Measurements from ENCODE around the gene HMGN3. TPM values are rescaled to one million over a fixed set of nuclear protein-coding genes. Genes with fewer than 3 reads are reported as not detected.

Gene HMGN3
- total and polyA plus RNA-seq, 2 donors (not counting 3 experiments of a cell fraction or from before 2014, with no cell fraction given), result 40.1 to 75.1 TPM

GRCh38 chr6:79227445-79227844 lies 7.0 kb downstream of the HMGN3 start:
- FAIRE-seq (no peak), DNase-seq (ENCODE audit: low read depth, low spot score) (no peak)
- Histone ChIP-seq H2AFZ (ENCODE audit: low read depth, low read length) (no peak overlapping the region), H3K27ac (ENCODE audit: insufficient read depth, low read depth, low read length) (no peak overlapping the region), H3K9me3 (replicated peaks; ENCODE audit: control insufficient read depth, insufficient read depth, low read length) (no peaks in the 10 kb centered on the region), H3K4me2 (ENCODE audit: insufficient read depth, low read length) (no peak overlapping the region), H3K9ac (replicated peaks; ENCODE audit: extremely low read depth, insufficient read depth, low read length) (no peak overlapping the region), H3K79me2 (ENCODE audit: control insufficient read depth, insufficient read depth, low read length) (peaks cover 30% of the 10 kb centered on the region), H3K4me3 (replicated peaks in 1 of 3; ENCODE audit: insufficient read depth in 1 of 3, low read depth in 1 of 3, low read length in 3 of 3) (no peak overlapping the region), H4K20me1 (replicated peaks; ENCODE audit: control insufficient read depth, extremely low read depth, insufficient read depth, low read length) (no peaks in the 10 kb centered on the region), H3K27me3 (ENCODE audit: control insufficient read depth in 2 of 2, insufficient read depth in 2 of 2, low read length in 2 of 2) (no peaks in the 10 kb centered on the region), H3K4me1 (ENCODE audit: control insufficient read depth, extremely low read depth, insufficient read depth, low read length) (peaks cover 10% of the 10 kb centered on the region), H3K36me3 (ENCODE audit: control insufficient read depth in 2 of 2, extremely low read depth in 1 of 2, insufficient read depth in 2 of 2, low read length in 2 of 2) (no peaks in the 10 kb centered on the region), H3K9me1 (replicated peaks; ENCODE audit: control insufficient read depth, extremely low read depth, insufficient read depth, low read length) (no peaks in the 10 kb centered on the region)
- BruUV-seq (replicated peaks), result no TSS peak
- TF ChIP-seq FOS (IDR thresholded peaks at IDR 0.05; ENCODE audit: borderline replicate concordance, insufficient read depth, low read length) (no peak), MAX (IDR thresholded peaks at IDR 0.05; ENCODE audit: insufficient read depth, insufficient read length) (no peak)
- POLR2A ChIA-PET, result no interaction called here
- dilution Hi-C loops (cut with MboI; ENCODE audit: extremely low pct_ligation_motif_present, low sequenced_read_pairs) (no loop called here), intact Hi-C loops (cut with micrococcal nuclease) (no loop called here)
- CTCF ChIA-PET, result no interaction called here

- Histone ChIP-seq H2AFZ (ENCODE audit: low read depth, low read length) (no peak overlapping the region), H3K79me2 (ENCODE audit: control insufficient read depth, insufficient read depth, low read length) (peaks cover 25% of the 10 kb centered on the region), H3K9ac (replicated peaks; ENCODE audit: extremely low read depth, insufficient read depth, low read length) (no peak overlapping the region), H4K20me1 (replicated peaks; ENCODE audit: control insufficient read depth, extremely low read depth, insufficient read depth, low read length) (no peaks in the 10 kb centered on the region), H3K9me3 (replicated peaks; ENCODE audit: control insufficient read depth, insufficient read depth, low read length) (no peaks in the 10 kb centered on the region), H3K27ac (ENCODE audit: insufficient read depth, low read depth, low read length) (no peak overlapping the region), H3K9me1 (replicated peaks; ENCODE audit: control insufficient read depth, extremely low read depth, insufficient read depth, low read length) (no peaks in the 10 kb centered on the region), H3K36me3 (ENCODE audit: control insufficient read depth in 2 of 2, extremely low read depth in 1 of 2, insufficient read depth in 2 of 2, low read length in 2 of 2) (no peaks in the 10 kb centered on the region), H3K4me1 (ENCODE audit: control insufficient read depth, extremely low read depth, insufficient read depth, low read length) (peaks cover 10% of the 10 kb centered on the region), H3K27me3 (ENCODE audit: control insufficient read depth in 2 of 2, insufficient read depth in 2 of 2, low read length in 2 of 2) (no peaks in the 10 kb centered on the region), H3K4me2 (ENCODE audit: insufficient read depth, low read length) (no peak overlapping the region), H3K4me3 (replicated peaks in 1 of 3; ENCODE audit: insufficient read depth in 1 of 3, low read depth in 1 of 3, low read length in 3 of 3) (no peak overlapping the region)
- DNase-seq (ENCODE audit: low read depth, low spot score) (no peak), FAIRE-seq (no peak)
- CTCF ChIA-PET, result no interaction called here
- POLR2A ChIA-PET, result no interaction called here
- intact Hi-C loops (cut with micrococcal nuclease) (no loop called here), dilution Hi-C loops (cut with MboI; ENCODE audit: extremely low pct_ligation_motif_present, low sequenced_read_pairs) (no loop called here)
- TF ChIP-seq FOS (IDR thresholded peaks at IDR 0.05; ENCODE audit: borderline replicate concordance, insufficient read depth, low read length) (no peak), POLR2AphosphoS5 (IDR thresholded peaks at IDR 0.05; ENCODE audit: insufficient read depth, low read depth, low read length) (no peak), MAX (IDR thresholded peaks at IDR 0.05; ENCODE audit: insufficient read depth, insufficient read length) (no peak), JUN (IDR thresholded peaks at IDR 0.05; ENCODE audit: borderline replicate concordance, insufficient read depth, insufficient read length, low read depth) (no peak), MYC (IDR thresholded peaks at IDR 0.05; ENCODE audit: low read depth, low read length) (no peak), EZH2 (IDR thresholded peaks at IDR 0.05; ENCODE audit: borderline replicate concordance, low read depth, low read length, severe bottlenecking) (no peak), GATA2 (IDR thresholded peaks at IDR 0.05; ENCODE audit: insufficient read depth, insufficient read length, low read depth, low read length) (no peak), POLR2A (IDR thresholded peaks at IDR 0.05; ENCODE audit: low read depth, low read length) (no peak)
- TF ChIP-seq, protein P1, sequence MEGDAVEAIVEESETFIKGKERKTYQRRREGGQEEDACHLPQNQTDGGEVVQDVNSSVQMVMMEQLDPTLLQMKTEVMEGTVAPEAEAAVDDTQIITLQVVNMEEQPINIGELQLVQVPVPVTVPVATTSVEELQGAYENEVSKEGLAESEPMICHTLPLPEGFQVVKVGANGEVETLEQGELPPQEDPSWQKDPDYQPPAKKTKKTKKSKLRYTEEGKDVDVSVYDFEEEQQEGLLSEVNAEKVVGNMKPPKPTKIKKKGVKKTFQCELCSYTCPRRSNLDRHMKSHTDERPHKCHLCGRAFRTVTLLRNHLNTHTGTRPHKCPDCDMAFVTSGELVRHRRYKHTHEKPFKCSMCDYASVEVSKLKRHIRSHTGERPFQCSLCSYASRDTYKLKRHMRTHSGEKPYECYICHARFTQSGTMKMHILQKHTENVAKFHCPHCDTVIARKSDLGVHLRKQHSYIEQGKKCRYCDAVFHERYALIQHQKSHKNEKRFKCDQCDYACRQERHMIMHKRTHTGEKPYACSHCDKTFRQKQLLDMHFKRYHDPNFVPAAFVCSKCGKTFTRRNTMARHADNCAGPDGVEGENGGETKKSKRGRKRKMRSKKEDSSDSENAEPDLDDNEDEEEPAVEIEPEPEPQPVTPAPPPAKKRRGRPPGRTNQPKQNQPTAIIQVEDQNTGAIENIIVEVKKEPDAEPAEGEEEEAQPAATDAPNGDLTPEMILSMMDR (IDR thresholded peaks at IDR 0.05; ENCODE audit: extremely low read depth in 1 of 2, insufficient read depth in 1 of 2, low read depth in 1 of 2, low read length in 2 of 2), result no peak
- no TSS peak for BruUV-seq (replicated peaks)
Measured at GRCh38 chr6:79226660-79227059, 7.8 kb downstream of the HMGN3 start.
